Renal pelvis (tissue), 4 donors: ENCODE results near the gene FAM120B. TPM values are rescaled to one million over a fixed set of nuclear protein-coding genes. Genes with fewer than 3 reads are reported as not detected.

Experiments
- DNase-seq: peaks from one replicate; pipeline ENCODE4 v3.0.0-alpha.2; 2013
- polyA plus RNA-seq, 3 donors: library from polyadenylated mRNA; unstranded; fragments of 120-200 nt; gene quantifications; one replicate each; pipeline ENCODE4 v1.2.1, GENCODE V29; 2013; ENCODE audit not compliant: insufficient read length in 3 of 3

FAM120B gene
- polyA plus RNA-seq, 3 donors: 34.8 to 38.9 (median 38.0) TPM

GRCh38 chr6:170410241-170410640 is 103.7 kb downstream of the FAM120B start:
- DNase-seq: no peak

GRCh38 chr6:170415318-170415717 is 108.8 kb downstream of the FAM120B start:
- no peak for DNase-seq

GRCh38 chr6:170416303-170416702 is 109.7 kb downstream of the FAM120B start:
- DNase-seq: no peak

GRCh38 chr6:170416959-170417606 is 110.5 kb downstream of the FAM120B start:
- no peak for DNase-seq

GRCh38 chr6:170417881-170418280 is 111.3 kb downstream of the FAM120B start:
- DNase-seq: no peak

GRCh38 chr6:170420283-170420682 is 113.7 kb downstream of the FAM120B start:
- no peak for DNase-seq

- DNase-seq: no peak
Measured at GRCh38 chr6:170420791-170421776, 114.5 kb downstream of the FAM120B start.

- DNase-seq: no peak
Measured at GRCh38 chr6:170421921-170422320, 115.4 kb downstream of the FAM120B start.

GRCh38 chr6:170423030-170423429 is 116.5 kb downstream of the FAM120B start:
- no peak for DNase-seq

- no peak for DNase-seq
Measured at GRCh38 chr6:170423814-170424603, 117.5 kb downstream of the FAM120B start.

- no peak for DNase-seq
Measured at GRCh38 chr6:170424604-170425126, 118.1 kb downstream of the FAM120B start.

- peak; percentile 52 for DNase-seq
Measured at GRCh38 chr6:170429450-170429849, 122.9 kb downstream of the FAM120B start.

GRCh38 chr6:170433163-170434116 is 126.9 kb downstream of the FAM120B start:
- DNase-seq: no peak

GRCh38 chr6:170434117-170434820 is 127.7 kb downstream of the FAM120B start:
- DNase-seq: no peak

GRCh38 chr6:170434821-170435155 is 128.2 kb downstream of the FAM120B start:
- DNase-seq: no peak

- DNase-seq: no peak
Measured at GRCh38 chr6:170435766-170436165, 129.2 kb downstream of the FAM120B start.

- no peak for DNase-seq
Measured at GRCh38 chr6:170436209-170436809, 129.8 kb downstream of the FAM120B start.

- DNase-seq: no peak
Measured at GRCh38 chr6:170437719-170438401, 131.3 kb downstream of the FAM120B start.

- peak; percentile 96 for DNase-seq
Measured at GRCh38 chr6:170438402-170438753, 131.8 kb downstream of the FAM120B start.
